Measurements from ENCODE around the gene CDK19. TPM values are rescaled to one million over a fixed set of nuclear protein-coding genes. Genes with fewer than 3 reads are reported as not detected.

Gene CDK19
- total RNA-seq, 2 donors from 2014 or later = 15.0 to 22.4 TPM

DNA sequence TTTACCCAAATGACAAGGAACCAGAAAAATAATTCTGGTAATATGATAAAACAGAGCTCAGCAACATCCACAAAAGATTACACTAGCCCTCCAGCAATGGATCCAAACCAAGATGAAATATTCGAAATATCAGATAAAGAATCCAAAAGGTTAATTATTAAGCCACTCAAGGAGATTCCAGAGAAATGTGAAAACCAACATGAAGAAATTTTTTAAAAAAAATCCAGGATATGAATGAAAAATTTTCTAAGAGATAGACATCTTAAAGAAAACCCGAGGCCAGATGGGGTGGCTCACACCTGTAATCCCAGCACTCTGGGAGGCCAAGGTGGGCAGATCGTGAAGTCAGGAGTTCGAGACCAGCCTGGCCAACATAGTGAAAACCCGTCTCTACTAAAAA, 124.4 kb downstream of the CDK19 start:
- Mint-ChIP-seq H3K27me3 (no peaks in the 10 kb centered on the region), H3K27ac (no peak overlapping the region), H3K4me3 (no peak overlapping the region), H3K4me1 (ENCODE audit: low read depth in 2 of 2) (peaks cover 25 to 26% of the 10 kb centered on the region in 2 donors), H3K9me3 (no peaks in the 10 kb centered on the region), H3K36me3 (no peaks in the 10 kb centered on the region)
- no peak for DNase-seq (ENCODE audit: low spot score)
- no peak for ATAC-seq

DNA sequence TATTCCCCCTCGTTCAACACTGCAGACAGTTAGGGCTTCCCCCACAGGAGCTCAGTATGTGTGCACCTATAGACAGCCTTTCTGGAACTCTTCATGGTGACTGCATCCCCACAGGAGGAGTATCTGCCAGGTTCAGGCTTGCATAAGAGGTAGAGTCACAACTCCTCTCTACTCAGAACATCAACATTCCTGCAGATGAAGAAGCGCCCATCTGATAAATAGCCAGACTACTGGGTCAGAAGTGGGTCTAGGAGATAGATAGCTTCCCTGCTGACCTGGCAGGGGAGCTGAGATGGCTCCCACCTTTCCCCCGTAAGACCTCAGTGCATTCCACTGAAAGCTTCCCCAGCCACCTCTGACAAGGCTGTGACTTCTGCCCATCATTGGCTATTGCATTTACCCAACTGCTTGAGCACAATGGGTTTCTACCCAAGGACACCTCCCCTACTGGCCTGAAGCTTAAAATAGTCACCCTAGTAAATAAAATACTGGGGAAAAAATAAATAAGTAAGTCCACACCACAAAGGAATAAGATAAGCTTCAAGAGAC, 125.1 kb downstream of the CDK19 start:
- peaks cover 25 to 26% of the 10 kb centered on the region in 2 donors for H3K4me1 Mint-ChIP-seq (ENCODE audit: low read depth in 2 of 2)
- H3K4me3 Mint-ChIP-seq = no peak overlapping the region
- peak overlapping the region in 1 of 2 donors; percentile 31 for H3K27ac Mint-ChIP-seq
- H3K9me3 Mint-ChIP-seq = no peaks in the 10 kb centered on the region
- no peaks in the 10 kb centered on the region for H3K36me3 Mint-ChIP-seq
- ATAC-seq (no peak), DNase-seq (ENCODE audit: low spot score) (no peak)
- H3K27me3 Mint-ChIP-seq = no peaks in the 10 kb centered on the region

DNA sequence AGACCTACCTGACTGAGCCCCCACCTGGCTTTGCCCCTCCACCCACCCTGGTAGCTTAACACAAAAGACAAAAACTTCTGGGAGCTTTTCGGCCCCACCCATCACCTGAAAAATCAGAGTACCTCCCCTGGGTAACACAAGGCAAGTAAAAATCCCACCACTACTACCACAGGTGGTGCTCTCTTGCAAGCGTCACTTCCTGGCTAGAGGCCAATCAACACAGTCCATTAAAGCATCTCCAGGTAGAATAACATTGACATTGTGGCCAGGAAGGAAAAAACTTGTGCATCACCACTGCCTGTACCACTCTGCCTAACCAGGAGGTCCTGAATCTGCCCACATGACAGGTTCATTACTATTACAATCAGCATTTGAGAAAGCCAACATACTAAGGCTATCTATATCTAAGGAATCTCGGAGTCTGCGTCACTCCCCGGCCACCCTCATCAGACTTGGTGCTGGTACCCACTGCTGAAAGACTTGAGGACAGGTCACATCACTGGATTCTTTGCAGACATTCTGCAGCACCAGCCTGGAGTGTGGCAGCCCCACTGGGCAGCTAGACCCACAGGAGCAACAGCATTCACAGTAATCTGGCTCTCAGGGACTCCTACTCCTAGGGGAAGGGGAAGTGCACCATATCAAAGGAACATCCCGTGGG, 125.9 kb downstream of the CDK19 start:
- H3K9me3 Mint-ChIP-seq = no peaks in the 10 kb centered on the region
- DNase-seq (ENCODE audit: low spot score) = no peak
- H3K36me3 Mint-ChIP-seq = no peaks in the 10 kb centered on the region
- peak in 1 of 2 donors; percentile 27 for ATAC-seq
- no peaks in the 10 kb centered on the region for H3K27me3 Mint-ChIP-seq
- H3K27ac Mint-ChIP-seq = peak overlapping the region; percentile 31 to 47
- peaks cover 25 to 26% of the 10 kb centered on the region in 2 donors for H3K4me1 Mint-ChIP-seq (ENCODE audit: low read depth in 2 of 2)
- no peak overlapping the region for H3K4me3 Mint-ChIP-seq

DNA sequence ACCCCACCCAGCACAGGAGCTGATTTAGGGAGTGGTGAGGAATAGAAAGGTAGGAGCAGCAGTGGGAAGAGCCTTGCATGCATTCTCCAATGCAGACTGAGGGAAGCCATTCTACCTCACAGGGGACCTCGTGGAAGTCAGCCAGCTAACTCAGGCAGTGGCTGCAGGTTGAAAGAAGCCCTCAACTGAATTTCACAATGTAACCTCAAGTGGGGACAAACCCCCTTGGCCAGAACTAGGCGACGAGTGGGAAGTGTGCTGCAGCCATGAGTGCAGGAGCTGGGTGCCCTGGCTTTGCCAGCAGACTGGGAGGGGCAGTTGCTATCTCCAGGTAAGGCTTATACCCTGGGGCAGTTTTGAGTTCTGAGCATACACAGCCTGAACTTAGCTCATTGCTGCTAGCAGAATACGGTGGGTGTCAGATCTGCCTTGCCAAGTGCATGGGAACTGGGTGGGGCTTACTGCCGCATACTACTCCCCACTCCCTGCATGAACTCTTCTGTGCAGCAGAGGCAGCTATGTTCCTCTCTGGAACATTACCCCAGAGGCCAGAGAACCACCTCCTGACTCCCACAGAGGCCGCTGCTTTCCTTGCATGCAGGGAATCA, 126.5 kb downstream of the CDK19 start:
- no peaks in the 10 kb centered on the region for H3K9me3 Mint-ChIP-seq
- H3K4me1 Mint-ChIP-seq (ENCODE audit: low read depth in 2 of 2) = peaks cover 25 to 26% of the 10 kb centered on the region in 2 donors
- H3K27me3 Mint-ChIP-seq = no peaks in the 10 kb centered on the region
- DNase-seq (ENCODE audit: low spot score) (no peak), ATAC-seq (peak; percentile 36 to 79)
- peak overlapping the region; percentile 31 for H3K4me3 Mint-ChIP-seq
- no peaks in the 10 kb centered on the region for H3K36me3 Mint-ChIP-seq
- H3K27ac Mint-ChIP-seq = peak overlapping the region; percentile 47 to 89

DNA sequence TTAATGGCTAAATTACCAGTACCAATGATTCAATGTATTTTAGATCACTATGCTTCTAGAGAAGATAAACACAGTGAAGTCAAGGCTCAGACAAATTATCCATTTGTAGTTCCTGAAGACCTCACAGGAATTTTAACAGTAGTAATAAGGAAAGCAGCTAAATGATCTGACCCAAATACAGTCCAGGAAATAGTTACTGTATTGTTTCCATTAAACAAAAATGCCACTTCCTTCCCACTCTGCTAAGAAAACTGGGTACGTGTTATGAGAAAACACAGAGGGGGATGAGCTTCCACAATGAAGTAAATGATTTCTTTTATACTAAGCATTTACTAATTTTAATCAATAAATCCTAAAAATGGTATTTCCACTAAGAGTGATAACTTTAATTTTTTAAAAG, 127.9 kb downstream of the CDK19 start:
- DNase-seq (ENCODE audit: low spot score) (no peak), ATAC-seq (no peak)
- Mint-ChIP-seq H3K4me3 (peak overlapping the region; percentile 54), H3K4me1 (ENCODE audit: low read depth in 2 of 2) (peaks cover 28 to 29% of the 10 kb centered on the region in 2 donors), H3K9me3 (no peaks in the 10 kb centered on the region), H3K36me3 (no peaks in the 10 kb centered on the region), H3K27ac (peak overlapping the region; percentile 47 to 89), H3K27me3 (no peaks in the 10 kb centered on the region)

DNA sequence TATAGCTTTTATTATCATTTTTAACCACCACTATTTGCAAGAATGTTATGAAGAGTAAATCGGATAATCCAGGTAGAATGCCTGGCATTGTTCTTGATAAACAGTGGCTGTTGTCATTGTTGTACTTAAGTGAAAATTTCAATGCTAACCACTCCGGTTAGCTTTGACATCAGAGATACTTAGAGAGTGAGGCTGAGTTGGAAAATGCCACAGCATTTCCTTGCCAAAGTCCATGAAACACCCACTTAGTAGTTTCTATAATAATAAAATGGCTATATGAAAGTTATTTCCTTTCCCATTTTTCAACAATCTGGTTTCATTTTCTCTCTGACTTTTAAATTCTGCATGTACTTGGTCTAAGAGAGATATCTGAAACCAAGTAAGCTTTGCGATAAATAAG, 132.0 kb downstream of the CDK19 start:
- H3K4me3 Mint-ChIP-seq = no peak overlapping the region
- no peak for DNase-seq (ENCODE audit: low spot score)

DNA sequence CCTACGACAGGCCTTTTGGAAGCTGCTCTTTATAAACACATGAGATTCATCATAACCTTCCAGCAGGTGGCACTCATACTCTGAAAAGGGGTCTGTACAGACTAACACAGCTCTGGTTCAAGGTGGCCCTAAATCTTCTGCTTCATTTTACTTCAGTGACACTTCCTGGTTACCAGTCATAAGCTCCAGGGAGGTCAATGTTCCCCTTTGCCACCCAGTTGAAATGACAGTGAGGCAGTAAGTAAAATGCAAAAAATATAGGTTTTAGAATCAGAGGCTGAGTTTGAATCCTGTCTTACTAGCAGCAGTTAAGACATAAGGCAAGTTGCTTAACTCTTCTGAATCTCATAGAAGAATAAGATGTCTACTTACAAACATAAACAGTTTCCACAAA, 132.8 kb downstream of the CDK19 start:
- H3K36me3 Mint-ChIP-seq = no peaks in the 10 kb centered on the region
- peaks cover 14 to 17% of the 10 kb centered on the region in 2 donors for H3K4me1 Mint-ChIP-seq (ENCODE audit: low read depth in 2 of 2)
- peak; percentile 95 to 98 for ATAC-seq
- H3K9me3 Mint-ChIP-seq = no peaks in the 10 kb centered on the region
- H3K4me3 Mint-ChIP-seq = no peak overlapping the region
- H3K27ac Mint-ChIP-seq = peak overlapping the region; percentile 12 to 34
- DNase-seq (ENCODE audit: low spot score) = peak; percentile 77
- no peaks in the 10 kb centered on the region for H3K27me3 Mint-ChIP-seq

More for the DNA sequence above, 132.0 kb downstream of the CDK19 start:
- no peaks in the 10 kb centered on the region for H3K9me3 Mint-ChIP-seq
- H3K27me3 Mint-ChIP-seq = no peaks in the 10 kb centered on the region
- H3K36me3 Mint-ChIP-seq = no peaks in the 10 kb centered on the region
- peaks cover 18 to 22% of the 10 kb centered on the region in 2 donors for H3K4me1 Mint-ChIP-seq (ENCODE audit: low read depth in 2 of 2)
- H3K27ac Mint-ChIP-seq = no peak overlapping the region
- no peak for ATAC-seq

DNA sequence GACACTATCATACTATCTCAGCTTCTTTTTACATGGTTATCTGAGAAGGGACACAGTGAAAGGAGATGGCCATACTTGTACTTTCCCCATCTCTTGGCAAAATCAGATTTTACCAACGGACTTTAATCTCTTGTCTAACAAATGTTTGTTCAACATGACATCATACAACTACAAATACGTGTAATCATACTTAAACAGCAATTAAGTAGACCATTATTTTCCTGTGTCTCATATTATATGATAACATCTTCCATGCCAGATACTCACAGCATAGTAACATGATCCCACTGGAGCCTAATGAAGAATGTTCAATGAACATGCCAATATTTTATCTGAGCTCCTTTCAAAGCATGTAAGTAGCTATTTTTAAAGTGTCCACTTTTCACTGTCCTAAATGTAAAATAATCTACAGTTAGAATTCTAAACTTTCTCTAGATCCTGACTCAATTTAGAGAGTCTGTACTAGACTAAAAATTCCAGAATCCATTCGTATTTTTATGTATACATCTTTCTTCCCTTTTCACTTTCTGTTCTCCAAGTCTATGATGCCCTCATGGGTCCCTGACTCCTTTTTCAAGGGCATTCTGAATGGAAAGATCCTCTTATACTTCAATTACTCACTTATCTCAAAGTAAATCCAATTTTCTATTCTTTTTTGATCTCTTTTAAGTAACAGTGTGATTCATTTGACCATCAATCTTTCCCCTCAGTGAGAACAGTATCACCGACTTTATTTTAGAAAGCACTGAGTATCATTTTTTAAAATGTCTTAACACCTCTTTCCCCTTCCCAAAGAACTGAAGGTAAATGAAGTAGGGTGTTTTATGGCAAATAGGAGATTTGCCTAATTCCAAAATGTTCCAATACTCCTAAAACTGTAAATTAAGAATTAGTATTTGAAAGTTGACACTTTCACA, 133.5 kb downstream of the CDK19 start:
- Mint-ChIP-seq H3K27ac (peak overlapping the region; percentile 12 to 34), H3K4me3 (no peak overlapping the region), H3K36me3 (no peaks in the 10 kb centered on the region), H3K9me3 (no peaks in the 10 kb centered on the region), H3K27me3 (no peaks in the 10 kb centered on the region), H3K4me1 (ENCODE audit: low read depth in 2 of 2) (peaks cover 9 to 11% of the 10 kb centered on the region in 2 donors)
- no peak for ATAC-seq
- DNase-seq (ENCODE audit: low spot score) = no peak

DNA sequence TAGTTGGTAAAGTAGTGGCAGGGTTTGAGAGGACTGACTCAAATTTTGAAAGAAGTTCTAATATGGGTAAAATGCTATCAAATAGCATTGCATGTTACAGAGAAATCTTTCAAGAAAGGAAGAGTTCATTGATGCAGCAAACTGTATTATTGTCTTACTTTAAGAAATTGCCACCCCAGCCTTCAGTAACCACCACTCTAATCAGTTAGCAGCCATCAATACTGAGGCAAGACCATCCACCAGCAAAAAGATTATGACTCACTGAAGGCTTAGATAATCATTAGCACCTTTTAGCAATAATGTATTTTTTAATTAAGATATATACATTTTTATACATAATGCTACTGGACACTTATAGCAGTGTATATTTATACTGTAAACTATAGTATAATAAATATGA, 138.9 kb downstream of the CDK19 start:
- ATAC-seq (no peak), DNase-seq (ENCODE audit: low spot score) (no peak)
- H3K4me1 Mint-ChIP-seq (ENCODE audit: low read depth in 2 of 2) = peaks cover 2 to 4% of the 10 kb centered on the region in 2 donors
- H3K36me3 Mint-ChIP-seq = no peaks in the 10 kb centered on the region
- H3K27me3 Mint-ChIP-seq = no peaks in the 10 kb centered on the region
- H3K4me3 Mint-ChIP-seq = no peak overlapping the region
- H3K27ac Mint-ChIP-seq = no peak overlapping the region
- no peaks in the 10 kb centered on the region for H3K9me3 Mint-ChIP-seq

DNA sequence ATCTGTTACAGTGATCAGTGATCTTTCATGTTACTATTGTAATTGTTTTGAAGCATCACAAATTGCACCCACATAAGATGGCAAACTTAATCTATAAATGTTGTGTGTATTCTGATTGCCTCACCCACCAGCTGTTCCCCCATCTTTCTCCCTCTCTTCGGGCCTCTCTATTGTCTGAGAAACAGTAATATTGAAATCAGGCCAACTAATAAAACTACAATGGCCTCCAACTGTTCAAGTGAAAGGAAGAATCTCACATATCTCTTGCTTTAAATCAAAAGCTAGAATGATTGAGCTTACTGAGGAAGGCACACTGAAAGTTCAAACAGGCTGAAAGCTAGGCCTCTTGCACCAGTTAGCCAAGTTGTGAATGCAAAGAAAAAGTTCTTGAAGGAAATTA, 141.2 kb downstream of the CDK19 start:
- no peaks in the 10 kb centered on the region for H3K9me3 Mint-ChIP-seq
- H3K36me3 Mint-ChIP-seq = no peaks in the 10 kb centered on the region
- ATAC-seq = no peak
- H3K4me3 Mint-ChIP-seq = no peak overlapping the region
- H3K27ac Mint-ChIP-seq = peak overlapping the region in 1 of 2 donors; percentile 60
- no peaks in the 10 kb centered on the region for H3K27me3 Mint-ChIP-seq
- peaks cover 2 to 4% of the 10 kb centered on the region in 2 donors for H3K4me1 Mint-ChIP-seq (ENCODE audit: low read depth in 2 of 2)
- no peak for DNase-seq (ENCODE audit: low spot score)

DNA sequence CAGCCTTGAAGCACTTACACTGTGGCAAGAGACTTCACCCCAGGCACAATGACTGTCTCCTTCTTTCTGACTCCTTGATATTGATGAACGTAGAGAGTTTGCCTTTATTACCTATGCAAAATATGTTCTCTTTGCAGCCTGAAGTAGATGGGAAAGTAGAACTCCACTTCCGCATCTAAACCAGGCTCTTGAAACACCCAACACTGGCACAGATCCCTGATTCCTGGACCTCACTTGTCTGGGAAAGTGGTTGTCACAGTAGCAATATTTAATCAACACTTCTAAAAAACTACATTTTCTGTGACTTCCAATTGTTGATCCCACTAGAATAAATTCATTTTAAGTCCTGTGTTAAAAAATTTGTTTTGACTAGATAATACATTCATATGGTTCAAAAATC, 143.1 kb downstream of the CDK19 start:
- Mint-ChIP-seq H3K27me3 (no peaks in the 10 kb centered on the region), H3K4me1 (ENCODE audit: low read depth in 2 of 2) (peaks cover 0 to 2% of the 10 kb centered on the region in 2 donors), H3K4me3 (no peak overlapping the region), H3K36me3 (no peaks in the 10 kb centered on the region), H3K9me3 (no peaks in the 10 kb centered on the region), H3K27ac (no peak overlapping the region)
- DNase-seq (ENCODE audit: low spot score) = no peak
- ATAC-seq = no peak

DNA sequence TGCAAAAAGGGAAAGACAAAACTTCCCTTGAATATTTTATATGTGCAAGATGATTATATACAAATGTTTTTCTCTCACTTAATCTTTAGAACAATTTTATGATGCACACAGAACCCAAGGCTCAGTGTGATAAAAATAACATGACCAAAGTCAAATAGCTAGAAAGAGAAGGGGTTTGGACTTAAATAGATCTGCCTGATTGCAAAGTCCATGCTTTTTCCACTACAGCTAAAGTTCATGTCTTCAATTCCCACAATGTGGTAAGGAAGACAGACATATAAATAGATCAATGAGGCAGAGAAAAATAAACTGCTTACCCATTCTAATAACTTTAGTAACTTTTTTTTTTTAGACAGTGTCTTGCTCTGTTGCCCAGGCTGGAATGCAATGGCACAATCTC, 143.8 kb downstream of the CDK19 start:
- no peaks in the 10 kb centered on the region for H3K27me3 Mint-ChIP-seq
- H3K36me3 Mint-ChIP-seq = no peaks in the 10 kb centered on the region
- DNase-seq (ENCODE audit: low spot score) (no peak), ATAC-seq (no peak)
- H3K27ac Mint-ChIP-seq = no peak overlapping the region
- H3K9me3 Mint-ChIP-seq = no peaks in the 10 kb centered on the region
- H3K4me3 Mint-ChIP-seq = no peak overlapping the region
- H3K4me1 Mint-ChIP-seq (ENCODE audit: low read depth in 2 of 2) = peaks cover 0 to 2% of the 10 kb centered on the region in 2 donors

DNA sequence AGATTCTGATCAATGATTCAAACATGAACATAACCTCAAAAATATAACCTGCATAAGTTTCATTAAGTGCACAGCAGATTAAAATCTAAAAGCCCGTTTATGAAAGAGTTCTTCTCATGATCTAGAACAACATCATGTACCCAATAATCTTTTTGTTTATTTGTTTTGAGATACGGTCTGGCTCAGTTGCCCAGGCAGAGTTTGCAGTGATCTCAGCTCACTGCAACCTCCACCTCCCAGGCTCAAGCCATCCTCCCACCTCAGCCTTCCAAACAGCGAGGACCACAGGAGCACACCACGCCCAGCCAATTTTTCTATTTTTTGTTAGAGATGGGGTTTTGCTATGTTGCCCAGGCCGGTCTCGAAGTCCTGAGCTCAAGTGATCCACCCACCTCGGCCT, 149.7 kb downstream of the CDK19 start:
- no peaks in the 10 kb centered on the region for H3K9me3 Mint-ChIP-seq
- H3K4me3 Mint-ChIP-seq = no peak overlapping the region
- DNase-seq (ENCODE audit: low spot score) = no peak
- no peak overlapping the region for H3K27ac Mint-ChIP-seq
- H3K36me3 Mint-ChIP-seq = peaks cover 6% of the 10 kb centered on the region
- no peaks in the 10 kb centered on the region for H3K27me3 Mint-ChIP-seq
- no peak for ATAC-seq
- H3K4me1 Mint-ChIP-seq (ENCODE audit: low read depth in 2 of 2) = peaks cover 3 to 9% of the 10 kb centered on the region in 2 donors
